CD4-positive, CD25-positive, alpha-beta regulatory T cell (primary cell): Measurements from ENCODE around the gene PPP1R14D. TPM values are rescaled to one million over a fixed set of nuclear protein-coding genes. Genes with fewer than 3 reads are reported as not detected.

Source experiments
- ATAC-seq, 2 donors: fragments of 150-1000 bp; cut with Tn5 transposase; one replicate each; pipeline ENCODE4 v1.10.0; 2021; ENCODE audit warnings: low read depth in 2 of 2, moderate number of reproducible peaks in 2 of 2, moderate library complexity in 1 of 2
- DNase-seq, 3 donors: peaks; one replicate each; pipeline versions ENCODE4 v3.0.0 to v3.0.0-alpha.2; 2012 to 2022; ENCODE audit warnings: mixed read lengths in 1 of 3
- H3K27ac ChIP-seq: one replicate; pipeline ENCODE4 v1.7.0; 2013; ENCODE audit warnings: mild to moderate bottlenecking, low read length; ENCODE audit not compliant: insufficient read depth, poor library complexity, severe bottlenecking
- H3K27me3 ChIP-seq: one replicate; pipeline ENCODE4 v1.7.0; 2013; ENCODE audit warnings: low read length; ENCODE audit not compliant: control insufficient read depth, insufficient read depth
- H3K36me3 ChIP-seq: one replicate; pipeline ENCODE4 v1.7.0; 2013; ENCODE audit warnings: mild to moderate bottlenecking, low read length, moderate library complexity; ENCODE audit not compliant: control insufficient read depth, insufficient read depth
- H3K4me1 ChIP-seq: 2 replicates; pipeline ENCODE4 v1.7.0; 2013; ENCODE audit warnings: mild to moderate bottlenecking, low read length; ENCODE audit not compliant: insufficient read depth, control insufficient read depth, poor library complexity, severe bottlenecking
- H3K4me3 ChIP-seq: one replicate; pipeline ENCODE4 v1.7.0; 2013; ENCODE audit warnings: low read depth, mild to moderate bottlenecking, low read length, moderate library complexity
- H3K9me3 ChIP-seq, 2 experiments: 1 replicate in 1 of 2; 2 replicates in 1 of 2; pipeline ENCODE4 v1.7.0; 2013; ENCODE audit warnings: low read length in 2 of 2, mild to moderate bottlenecking in 1 of 2, moderate library complexity in 1 of 2; ENCODE audit not compliant: control insufficient read depth in 2 of 2
- H3K27ac Mint-ChIP-seq, 3 donors: one replicate each; pipeline ENCODE4 v1.8.0; 2020 to 2022; ENCODE audit warnings: mild to moderate bottlenecking in 3 of 3, mixed read lengths in 3 of 3, moderate library complexity in 2 of 3
- H3K27me3 Mint-ChIP-seq: one replicate; pipeline ENCODE4 v1.8.0; 2022; ENCODE audit warnings: mild to moderate bottlenecking, mixed read lengths
- H3K36me3 Mint-ChIP-seq: one replicate; pipeline ENCODE4 v1.8.0; 2020; ENCODE audit warnings: mixed read lengths
- H3K4me1 Mint-ChIP-seq, 4 donors: one replicate each; pipeline ENCODE4 v1.8.0; 2020 to 2022; ENCODE audit warnings: mixed read lengths in 4 of 4, mild to moderate bottlenecking in 1 of 4
- H3K4me3 Mint-ChIP-seq, 4 donors: one replicate each; pipeline ENCODE4 v1.8.0; 2020 to 2022; ENCODE audit warnings: mild to moderate bottlenecking in 4 of 4, mixed read lengths in 4 of 4, moderate library complexity in 3 of 4
- H3K9me3 Mint-ChIP-seq, 7 donors: one replicate each; pipeline ENCODE4 v1.8.0; 2020 to 2022; ENCODE audit warnings: mixed read lengths in 7 of 7, mild to moderate bottlenecking in 3 of 7, moderate library complexity in 2 of 7
- polyA plus RNA-seq, 4 donors: library from polyadenylated mRNA; unstranded; fragments of 300-500 nt; fragmentation: Illumina TruSeq; gene quantifications; one replicate each; pipeline ENCODE4 v1.2.3, GENCODE V29; 2021
- total RNA-seq: library from RNA; stranded (reverse); gene quantifications from one replicate; pipeline ENCODE4 v1.2.3, GENCODE V29; 2022

Gene PPP1R14D
- total and polyA plus RNA-seq, 5 donors from 2014 or later = not detected

DNA sequence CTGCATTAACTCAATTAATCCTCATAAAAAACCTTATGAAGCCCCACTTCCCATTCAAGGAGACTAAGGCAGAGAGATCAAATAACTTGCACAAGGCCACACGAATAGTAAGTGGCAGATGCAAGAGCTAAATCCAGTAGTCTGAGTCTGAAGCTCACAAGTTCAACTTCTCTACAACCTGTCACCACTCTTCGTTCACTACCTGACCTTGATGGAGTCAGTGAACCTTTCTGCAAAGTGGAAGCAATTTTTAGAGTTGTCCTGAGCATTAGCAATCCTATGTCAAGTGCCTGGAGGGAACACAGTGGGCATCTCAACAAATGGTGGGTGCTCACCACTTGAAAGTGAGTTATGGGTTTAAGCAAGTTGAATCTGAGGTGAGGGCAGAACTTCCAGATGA lies 13.2 kb upstream of the PPP1R14D start:
- H3K9me3 ChIP-seq = no peaks in the 10 kb centered on the region
- H3K27me3 ChIP-seq = peaks cover 8% of the 10 kb centered on the region
- H3K36me3 ChIP-seq = no peaks in the 10 kb centered on the region
- no peak overlapping the region for H3K4me3 ChIP-seq
- Mint-ChIP-seq H3K27ac (no peak overlapping the region), H3K4me3 (peak overlapping the region in 2 of 4 donors; percentile 43 to 54), H3K27me3 (peaks cover 27% of the 10 kb centered on the region), H3K9me3 (peaks cover 0 to 2% (median 0%) of the 10 kb centered on the region in 7 donors), H3K4me1 (peaks cover 0 to 19% (median 11%) of the 10 kb centered on the region in 4 donors), H3K36me3 (no peaks in the 10 kb centered on the region)
- ATAC-seq (no peak), DNase-seq (no peak)
- H3K27ac ChIP-seq = no peak overlapping the region
- peaks cover 16% of the 10 kb centered on the region for H3K4me1 ChIP-seq

DNA sequence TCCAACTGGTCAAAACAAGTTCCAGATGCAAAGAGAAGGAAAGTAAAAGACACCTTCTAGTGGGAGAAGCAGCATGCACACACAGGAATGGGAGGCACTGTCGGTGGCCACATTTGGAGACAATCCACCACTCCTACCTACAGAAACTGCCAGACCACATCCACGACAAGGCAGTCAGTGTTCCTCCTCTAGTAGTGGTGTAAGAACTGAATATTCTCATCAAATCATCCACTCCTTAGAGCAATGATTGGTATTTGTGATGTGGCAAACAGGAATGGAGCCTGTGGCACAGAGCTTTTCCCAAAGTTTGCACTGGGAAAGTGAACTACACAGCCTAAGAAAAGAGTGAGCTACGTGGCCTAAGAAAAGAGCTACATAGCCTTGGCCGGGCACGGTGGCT lies 10.2 kb upstream of the PPP1R14D start:
- DNase-seq (no peak), ATAC-seq (no peak)
- H3K9me3 ChIP-seq = no peaks in the 10 kb centered on the region
- no peaks in the 10 kb centered on the region for H3K36me3 Mint-ChIP-seq
- no peaks in the 10 kb centered on the region for H3K36me3 ChIP-seq
- H3K27me3 ChIP-seq = peaks cover 8% of the 10 kb centered on the region
- no peak overlapping the region for H3K27ac ChIP-seq
- no peaks in the 10 kb centered on the region for H3K9me3 Mint-ChIP-seq
- peaks cover 0 to 5% (median 2%) of the 10 kb centered on the region in 4 donors for H3K4me1 Mint-ChIP-seq
- H3K27me3 Mint-ChIP-seq = peaks cover 24% of the 10 kb centered on the region
- H3K4me3 ChIP-seq = no peak overlapping the region
- H3K27ac Mint-ChIP-seq = no peak overlapping the region
- H3K4me3 Mint-ChIP-seq = no peak overlapping the region
- peaks cover 3% of the 10 kb centered on the region for H3K4me1 ChIP-seq

DNA sequence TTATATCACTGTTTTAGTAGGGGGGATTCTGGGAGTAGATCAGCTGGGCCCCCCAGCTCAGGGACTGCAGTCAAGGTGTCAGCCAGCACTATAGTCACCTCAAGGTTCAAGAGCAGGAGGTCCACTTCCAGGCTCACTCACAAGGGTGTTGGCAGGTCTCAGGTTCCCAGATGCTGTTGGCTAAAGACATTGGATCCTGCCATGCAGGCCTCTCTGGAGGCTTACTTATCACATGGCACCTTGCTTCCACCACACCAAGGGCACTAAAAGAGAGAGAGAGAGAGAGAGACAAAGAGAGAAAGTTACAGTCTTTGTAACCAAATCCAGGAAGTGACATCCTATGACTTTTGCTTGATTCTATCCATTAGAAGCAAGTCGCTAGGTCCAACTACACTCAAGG lies 7.5 kb upstream of the PPP1R14D start:
- Histone ChIP-seq H3K27me3 (no peaks in the 10 kb centered on the region), H3K4me1 (no peaks in the 10 kb centered on the region), H3K36me3 (no peaks in the 10 kb centered on the region), H3K27ac (no peak overlapping the region), H3K4me3 (no peak overlapping the region), H3K9me3 (no peaks in the 10 kb centered on the region)
- no peaks in the 10 kb centered on the region for H3K36me3 Mint-ChIP-seq
- no peak overlapping the region for H3K27ac Mint-ChIP-seq
- no peaks in the 10 kb centered on the region for H3K9me3 Mint-ChIP-seq
- H3K27me3 Mint-ChIP-seq = peaks cover 4% of the 10 kb centered on the region
- ATAC-seq (no peak), DNase-seq (no peak)
- H3K4me1 Mint-ChIP-seq = peaks cover 0 to 2% (median 0%) of the 10 kb centered on the region in 4 donors
- no peak overlapping the region for H3K4me3 Mint-ChIP-seq

DNA sequence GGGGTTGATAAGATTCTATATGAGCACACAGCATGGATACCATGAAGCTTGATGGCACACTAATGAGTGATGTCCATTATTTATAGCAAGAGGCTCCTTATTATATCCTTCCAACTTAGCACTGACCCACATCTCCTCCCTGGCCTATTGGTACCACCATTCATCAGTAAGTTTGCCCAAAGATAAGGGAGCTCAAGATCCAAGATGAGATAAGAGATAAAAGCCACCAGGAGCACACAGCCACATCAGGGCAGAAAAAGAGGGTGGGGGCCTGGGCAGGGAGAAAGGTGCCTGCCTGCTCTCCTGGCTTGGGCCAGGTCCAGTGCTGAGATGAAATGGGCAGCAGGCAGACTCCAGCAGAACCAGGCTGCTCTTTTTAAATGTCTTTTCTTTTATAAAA lies 4.4 kb upstream of the PPP1R14D start:
- ATAC-seq (no peak), DNase-seq (no peak)
- Histone ChIP-seq H3K4me3 (no peak overlapping the region), H3K9me3 (no peaks in the 10 kb centered on the region), H3K4me1 (no peaks in the 10 kb centered on the region), H3K27ac (no peak overlapping the region), H3K36me3 (no peaks in the 10 kb centered on the region), H3K27me3 (no peaks in the 10 kb centered on the region)
- H3K27me3 Mint-ChIP-seq = peaks cover 4% of the 10 kb centered on the region
- no peaks in the 10 kb centered on the region for H3K36me3 Mint-ChIP-seq
- H3K27ac Mint-ChIP-seq = no peak overlapping the region
- no peaks in the 10 kb centered on the region for H3K4me1 Mint-ChIP-seq
- no peaks in the 10 kb centered on the region for H3K9me3 Mint-ChIP-seq
- H3K4me3 Mint-ChIP-seq = no peak overlapping the region

DNA sequence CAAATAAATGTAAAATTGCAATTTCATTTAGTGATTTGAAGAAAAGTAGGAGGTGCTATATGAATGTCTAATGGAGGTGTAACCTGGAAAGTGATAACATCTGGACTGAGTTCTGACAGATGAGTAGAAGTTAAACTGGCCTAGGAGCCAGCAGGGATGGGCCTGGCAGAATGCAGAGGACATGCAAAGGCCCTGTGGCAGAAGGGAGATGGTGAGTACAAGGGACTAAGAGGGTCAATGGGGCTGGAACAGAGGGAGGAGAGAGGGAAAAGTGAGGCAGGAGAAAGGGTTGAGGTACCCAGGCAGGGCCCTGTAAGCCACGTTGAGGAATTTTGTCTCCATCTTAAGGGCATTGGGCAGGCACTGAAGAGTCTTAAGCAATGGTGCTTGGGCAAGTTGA lies 3.4 kb upstream of the PPP1R14D start:
- no peak overlapping the region for H3K27ac ChIP-seq
- H3K36me3 ChIP-seq = no peaks in the 10 kb centered on the region
- DNase-seq = no peak
- H3K4me1 ChIP-seq = no peaks in the 10 kb centered on the region
- Mint-ChIP-seq H3K4me1 (no peaks in the 10 kb centered on the region), H3K27me3 (peaks cover 4% of the 10 kb centered on the region), H3K36me3 (no peaks in the 10 kb centered on the region), H3K9me3 (no peaks in the 10 kb centered on the region), H3K27ac (no peak overlapping the region), H3K4me3 (no peak overlapping the region)
- no peak overlapping the region for H3K4me3 ChIP-seq
- ATAC-seq = no peak
- no peaks in the 10 kb centered on the region for H3K9me3 ChIP-seq
- no peaks in the 10 kb centered on the region for H3K27me3 ChIP-seq

DNA sequence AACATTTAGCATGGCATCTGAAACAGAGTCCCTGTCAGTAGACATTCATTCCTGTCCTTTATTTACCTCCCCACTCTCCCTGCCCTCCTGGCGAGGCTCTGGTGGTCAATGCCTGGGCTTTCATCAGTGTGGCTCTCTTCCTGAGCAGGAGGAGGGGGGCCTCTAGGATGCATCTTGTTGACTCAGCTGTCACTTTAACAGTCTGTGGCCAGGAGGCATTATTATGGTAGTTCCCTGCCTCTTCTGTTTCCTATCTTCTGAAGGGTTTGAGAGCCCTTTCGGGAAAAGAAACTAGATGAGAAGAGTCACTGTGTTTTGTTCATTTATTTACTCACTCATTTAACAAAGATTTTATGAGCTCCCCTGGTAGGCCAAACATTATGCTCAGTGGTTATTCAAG lies 2.4 kb upstream of the PPP1R14D start:
- peaks cover under 1% of the 10 kb centered on the region for H3K27me3 Mint-ChIP-seq
- no peak for DNase-seq

DNA sequence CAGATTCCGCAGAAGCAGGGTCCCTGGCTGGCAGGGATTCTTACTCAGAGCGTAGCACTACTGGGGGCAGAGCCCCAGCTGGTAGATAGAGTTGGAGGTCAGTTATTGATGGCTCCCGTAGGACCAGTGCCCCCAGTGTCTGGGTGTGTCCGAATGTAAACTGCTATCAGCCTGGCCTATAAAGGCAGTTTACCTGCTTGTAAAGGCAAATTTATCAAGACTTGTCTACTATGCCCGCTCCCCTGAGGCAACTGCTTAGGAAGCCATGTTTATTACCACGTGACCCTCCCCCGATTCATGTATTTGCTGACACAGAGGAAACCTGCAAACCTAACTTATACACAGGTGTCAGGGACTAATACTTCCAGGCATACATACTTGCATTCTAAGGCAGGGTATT lies 607 bp upstream of the PPP1R14D start:
- Histone ChIP-seq H3K4me3 (no peak overlapping the region), H3K27ac (no peak overlapping the region), H3K27me3 (peaks cover 2% of the 10 kb centered on the region), H3K9me3 (no peaks in the 10 kb centered on the region), H3K4me1 (no peaks in the 10 kb centered on the region), H3K36me3 (no peaks in the 10 kb centered on the region)
- no peaks in the 10 kb centered on the region for H3K9me3 Mint-ChIP-seq
- no peaks in the 10 kb centered on the region for H3K36me3 Mint-ChIP-seq
- H3K4me3 Mint-ChIP-seq = no peak overlapping the region
- no peaks in the 10 kb centered on the region for H3K4me1 Mint-ChIP-seq
- no peak for DNase-seq
- peaks cover 16% of the 10 kb centered on the region for H3K27me3 Mint-ChIP-seq
- no peak overlapping the region for H3K27ac Mint-ChIP-seq
- ATAC-seq = no peak

More for the DNA sequence above, 2.4 kb upstream of the PPP1R14D start:
- Histone ChIP-seq H3K9me3 (no peaks in the 10 kb centered on the region), H3K4me1 (no peaks in the 10 kb centered on the region), H3K4me3 (no peak overlapping the region), H3K27ac (no peak overlapping the region), H3K36me3 (no peaks in the 10 kb centered on the region), H3K27me3 (peaks cover 2% of the 10 kb centered on the region)
- no peak overlapping the region for H3K27ac Mint-ChIP-seq
- H3K4me3 Mint-ChIP-seq = no peak overlapping the region
- H3K36me3 Mint-ChIP-seq = no peaks in the 10 kb centered on the region
- H3K4me1 Mint-ChIP-seq = no peaks in the 10 kb centered on the region
- no peak for ATAC-seq
- no peaks in the 10 kb centered on the region for H3K9me3 Mint-ChIP-seq

DNA sequence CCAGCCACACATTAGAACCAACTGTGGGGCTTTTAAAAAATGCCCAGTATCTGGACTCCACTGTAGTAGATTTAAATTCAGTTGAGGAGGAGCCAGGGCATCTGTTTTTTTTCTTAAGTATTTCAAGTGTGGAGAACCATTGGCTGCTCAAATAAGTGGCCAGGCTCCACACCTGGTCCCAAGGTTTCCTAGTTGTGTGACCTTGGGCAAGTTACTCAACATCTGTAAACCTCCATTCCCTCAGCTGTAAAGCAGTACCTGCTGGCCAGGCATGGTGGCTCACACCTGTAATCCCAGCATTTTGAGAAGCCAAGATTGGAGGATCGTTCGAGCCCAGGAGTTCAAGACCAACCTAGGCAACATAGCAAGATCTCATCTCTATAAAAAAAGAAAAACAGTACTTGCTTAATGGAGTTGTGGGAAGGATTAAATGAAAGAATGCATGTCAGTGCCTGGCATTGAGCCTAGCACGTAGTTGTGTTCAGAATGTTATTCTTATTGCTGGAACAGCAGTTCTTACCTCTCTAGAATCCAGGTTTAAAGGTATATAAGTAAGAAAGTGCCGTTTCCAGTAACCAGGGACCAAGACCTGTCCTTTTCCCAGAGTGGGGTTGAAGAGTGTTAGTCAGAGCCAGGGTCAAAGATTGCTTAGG lies 2.0 kb downstream of the PPP1R14D start:
- Histone ChIP-seq H3K9me3 (no peaks in the 10 kb centered on the region), H3K36me3 (no peaks in the 10 kb centered on the region), H3K4me1 (no peaks in the 10 kb centered on the region), H3K27me3 (peaks cover 9% of the 10 kb centered on the region), H3K27ac (no peak overlapping the region), H3K4me3 (no peak overlapping the region)
- ATAC-seq = no peak
- Mint-ChIP-seq H3K27me3 (peaks cover 22% of the 10 kb centered on the region), H3K4me1 (no peaks in the 10 kb centered on the region), H3K36me3 (no peaks in the 10 kb centered on the region), H3K27ac (no peak overlapping the region), H3K4me3 (no peak overlapping the region), H3K9me3 (no peaks in the 10 kb centered on the region)
- DNase-seq = no peak
